OCI-LY7 (cell line): ENCODE measurements around the gene NUP188. TPM values are rescaled to one million over a fixed set of nuclear protein-coding genes. Genes with fewer than 3 reads are reported as not detected.

ENCODE experiments used
- BruUV-seq: library from RNA; stranded (reverse); fragments of 400-500 nt; replicated peaks from 2 replicates; lab custom pipeline; 2021; lab: Mats Ljungman, UMichigan
- CTCF ChIA-PET: fragments of 300-600 bp; sonication (Branson Sonifier 250); formaldehyde crosslinking; loops from one replicate; lab custom pipeline; 2022; ENCODE audit warnings: antibody characterized with exemption; ENCODE audit not compliant: unreplicated experiment; lab: Charles Lee
- POLR2A ChIA-PET: fragments of 300-600 bp; sonication (Branson Sonifier 250); formaldehyde crosslinking; loops from one replicate; lab custom pipeline; 2022; ENCODE audit warnings: antibody characterized with exemption; lab: Charles Lee
- DNase-seq: peaks from one replicate; pipeline ENCODE4 v3.0.0-alpha.2; 2015; ENCODE audit warnings: low spot score
- H2AFZ ChIP-seq: fragments of 200-600 bp; sonication (generic), shearing (Covaris generic); 2 replicates; pipeline ENCODE4 v1.6.1; 2014; ENCODE audit warnings: mild to moderate bottlenecking, antibody characterized with exemption, low read length, moderate library complexity
- H3K27ac ChIP-seq: fragments of 200-600 bp; sonication (generic); 2 replicates; pipeline ENCODE4 v1.5.1; 2014; ENCODE audit warnings: mixed run types, low read depth, mild to moderate bottlenecking, moderate library complexity, low read length, inconsistent platforms; ENCODE audit not compliant: poor library complexity, severe bottlenecking
- H3K36me3 ChIP-seq: fragments of 200-600 bp; sonication (generic); 2 replicates; pipeline ENCODE4 v1.6.1; 2014; ENCODE audit warnings: mild to moderate bottlenecking, antibody characterized with exemption, low read length, moderate library complexity, mixed read lengths; ENCODE audit not compliant: insufficient read depth
- H3K4me1 ChIP-seq: fragments of 200-600 bp; sonication (generic); 2 replicates; pipeline ENCODE4 v1.5.1; 2014; ENCODE audit warnings: mild to moderate bottlenecking, low read length; ENCODE audit not compliant: insufficient read depth, poor library complexity, severe bottlenecking
- H3K4me2 ChIP-seq: fragments of 200-600 bp; sonication (generic); 2 replicates; pipeline ENCODE4 v1.6.1; 2014; ENCODE audit warnings: mild to moderate bottlenecking, low read length
- H3K4me3 ChIP-seq: fragments of 200-600 bp; sonication (generic); 2 replicates; pipeline ENCODE4 v1.5.1; 2014; ENCODE audit warnings: mild to moderate bottlenecking, low read depth, low read length; ENCODE audit not compliant: poor library complexity, severe bottlenecking
- H3K79me2 ChIP-seq: fragments of 200-600 bp; sonication (generic); 2 replicates; pipeline ENCODE4 v1.6.1; 2016; ENCODE audit warnings: low read depth, mild to moderate bottlenecking, low read length, moderate library complexity, mixed read lengths; ENCODE audit not compliant: insufficient read depth
- H3K9me2 ChIP-seq: fragments of 200-600 bp; sonication (generic); 2 replicates; pipeline ENCODE4 v1.6.1; 2016; ENCODE audit warnings: mild to moderate bottlenecking, low read length, mixed read lengths; ENCODE audit not compliant: insufficient read depth
- H3K9me3 ChIP-seq: fragments of 200-600 bp; sonication (generic); 2 replicates; pipeline ENCODE4 v1.6.1; 2014; ENCODE audit warnings: mild to moderate bottlenecking, mixed run types, low read length, mixed read lengths
- H4K20me1 ChIP-seq: fragments of 200-600 bp; sonication (generic); 2 replicates; pipeline ENCODE4 v1.6.1; 2014; ENCODE audit warnings: mild to moderate bottlenecking, antibody characterized with exemption, low read length, moderate library complexity, mixed read lengths; ENCODE audit not compliant: insufficient read depth
- CTCF ChIP-seq: fragments of 200-600 bp; sonication (generic); conservative IDR thresholded peaks from 2 replicates; pipeline ENCODE4 v1.5.1; 2014; ENCODE audit warnings: mild to moderate bottlenecking, antibody characterized with exemption, low read length, moderate library complexity, mixed read lengths
- EZH2phosphoT487 ChIP-seq: fragments of 200-600 bp; sonication (generic); IDR thresholded peaks from 2 replicates; pipeline ENCODE4 v1.6.1; 2018; ENCODE audit warnings: low read depth, borderline replicate concordance, mild to moderate bottlenecking, mixed run types, antibody characterized with exemption, low read length, moderate library complexity, mixed read lengths
- intact Hi-C: fragments of 100-400 bp; cut with micrococcal nuclease; formaldehyde crosslinking; loops from one replicate; pipeline ENCODE4 v1.10.0; 2022; ENCODE audit not compliant: unreplicated experiment
- total RNA-seq, 2 experiments: library from RNA; depleted of rRNA in 1 of 2; stranded (reverse); fragments of >200 nt in 1 of 2; shearing (Covaris generic) in 1 of 2; gene quantifications; 2 replicates each; pipeline ENCODE4 v1.2.3, GENCODE V29; 2014 to 2022

NUP188 gene
- total RNA-seq, 2 experiments from 2014 or later = 73.6 to 83.8 TPM

GRCh38 chr9:129012343-129012742, 64.8 kb downstream of the NUP188 start:
- Histone ChIP-seq H3K79me2 (no peaks in the 10 kb centered on the region), H2AFZ (no peak overlapping the region), H3K27ac (no peak overlapping the region), H3K4me2 (no peak overlapping the region), H3K9me3 (no peaks in the 10 kb centered on the region), H3K36me3 (peaks cover 34% of the 10 kb centered on the region; the same call in 1 of the 2 replicates), H3K9me2 (no peaks in the 10 kb centered on the region), H4K20me1 (no peaks in the 10 kb centered on the region), H3K4me1 (no peaks in the 10 kb centered on the region), H3K4me3 (no peak overlapping the region)
- TF ChIP-seq CTCF (no peak), EZH2phosphoT487 (no peak)
- BruUV-seq = no TSS peak
- POLR2A ChIA-PET = interaction anchor here (0.6 kb wide), 1 partner anchor 172 kb away, joined by 4 read pairs; no protein-coding TSS in a partner anchor
- intact Hi-C loops = no loop called here
- no peak for DNase-seq
- CTCF ChIA-PET = no interaction called here

DNA sequence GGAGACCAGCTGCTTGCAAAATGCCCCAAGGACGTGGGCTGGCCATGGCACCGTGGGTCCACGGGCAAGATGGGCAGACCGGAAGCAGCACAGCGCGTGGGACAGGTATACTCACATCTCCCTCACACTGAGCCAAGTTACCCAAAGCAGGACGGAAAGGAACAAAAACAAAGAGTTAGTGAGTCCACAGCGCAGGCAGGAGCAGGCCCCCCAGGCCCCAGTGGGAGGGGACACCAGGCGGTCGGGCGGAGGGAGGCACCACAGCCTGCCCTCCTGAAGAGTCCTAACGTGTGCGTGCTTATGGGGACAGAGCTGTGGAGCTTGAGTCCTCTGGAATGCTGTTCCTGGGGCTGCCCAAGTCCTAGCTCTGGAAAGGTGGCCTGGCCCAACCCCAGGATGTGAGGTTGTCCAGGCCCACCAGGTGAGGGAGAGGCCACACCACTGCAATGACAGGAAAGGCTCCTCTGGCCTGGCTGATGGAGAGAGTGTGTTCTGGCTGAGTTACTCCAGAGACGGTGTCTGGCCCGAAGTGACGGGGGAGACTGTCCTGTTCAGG, 65.5 kb downstream of the NUP188 start:
- Histone ChIP-seq H3K4me2 (no peak overlapping the region), H3K79me2 (no peaks in the 10 kb centered on the region), H3K9me2 (no peaks in the 10 kb centered on the region), H3K9me3 (no peaks in the 10 kb centered on the region), H3K4me3 (no peak overlapping the region), H3K27ac (no peak overlapping the region), H2AFZ (no peak overlapping the region), H4K20me1 (no peaks in the 10 kb centered on the region), H3K36me3 (peaks cover 28% of the 10 kb centered on the region; the same call in 1 of the 2 replicates), H3K4me1 (no peaks in the 10 kb centered on the region)
- BruUV-seq = no TSS peak
- CTCF ChIA-PET = no interaction called here
- TF ChIP-seq CTCF = no peak
- no peak for TF ChIP-seq EZH2phosphoT487
- POLR2A ChIA-PET = interaction anchor here (0.5 to 0.6 kb wide), 2 partner anchors 20 to 173 kb away, joined by 3 to 4 read pairs; no protein-coding TSS in a partner anchor
- intact Hi-C loops = no loop called here
- no peak for DNase-seq

GRCh38 chr9:129013674-129014073, 66.2 kb downstream of the NUP188 start:
- Histone ChIP-seq H3K27ac (no peak overlapping the region), H3K4me2 (no peak overlapping the region), H4K20me1 (no peaks in the 10 kb centered on the region), H3K9me3 (no peaks in the 10 kb centered on the region), H2AFZ (no peak overlapping the region), H3K4me1 (no peaks in the 10 kb centered on the region), H3K79me2 (no peaks in the 10 kb centered on the region), H3K4me3 (no peak overlapping the region), H3K9me2 (no peaks in the 10 kb centered on the region), H3K36me3 (peaks cover 21% of the 10 kb centered on the region; the same call in 1 of the 2 replicates)
- intact Hi-C loops = no loop called here
- ChIA-PET POLR2A (interaction anchor here (0.5 kb wide), 1 partner anchor 19 kb away, joined by 3 read pairs; no protein-coding TSS in a partner anchor), CTCF (no interaction called here)
- DNase-seq = no peak
- TF ChIP-seq EZH2phosphoT487 (no peak), CTCF (no peak)
- no TSS peak for BruUV-seq
